Measurements from ENCODE around the gene LY6G6D.

The LY6G6D gene

DNA sequence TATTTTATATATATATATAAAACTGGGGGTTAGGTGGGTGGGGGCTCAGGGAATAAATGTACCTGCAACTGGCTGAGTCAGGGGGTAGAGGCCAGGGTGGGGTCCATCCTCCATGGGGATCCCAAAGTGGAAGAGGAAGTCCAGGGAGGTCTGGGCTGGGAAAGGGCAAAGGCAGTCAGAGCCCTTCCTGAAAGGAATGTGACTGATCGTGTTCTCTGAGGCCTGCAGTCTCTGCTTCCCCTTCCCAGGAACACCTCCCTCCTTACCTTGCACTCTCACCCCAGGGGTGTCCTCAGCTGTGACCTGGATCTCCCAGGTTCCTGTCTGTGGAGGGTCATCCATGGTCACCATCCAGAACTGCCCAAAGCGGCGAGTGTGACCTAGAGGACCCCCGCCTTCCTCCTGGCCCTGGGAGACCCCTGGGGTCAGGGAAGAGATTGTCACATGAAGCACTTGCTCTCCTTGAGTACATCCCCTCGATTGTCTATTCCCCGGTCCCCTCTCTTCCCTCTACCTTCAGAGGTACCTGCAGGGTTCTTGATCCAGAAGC is 52.0 kb downstream of the LY6G6D start:
- ATAC-seq: no peak
- TF ChIP-seq RARB (CRISPR knock-in tag; IDR thresholded peaks at IDR 0.05) (no peak), ZNF565 (CRISPR knock-in tag; conservative IDR thresholded peaks at IDR 0.05; ENCODE audit: low read depth) (no peak)
- TF ChIP-seq, protein P1, sequence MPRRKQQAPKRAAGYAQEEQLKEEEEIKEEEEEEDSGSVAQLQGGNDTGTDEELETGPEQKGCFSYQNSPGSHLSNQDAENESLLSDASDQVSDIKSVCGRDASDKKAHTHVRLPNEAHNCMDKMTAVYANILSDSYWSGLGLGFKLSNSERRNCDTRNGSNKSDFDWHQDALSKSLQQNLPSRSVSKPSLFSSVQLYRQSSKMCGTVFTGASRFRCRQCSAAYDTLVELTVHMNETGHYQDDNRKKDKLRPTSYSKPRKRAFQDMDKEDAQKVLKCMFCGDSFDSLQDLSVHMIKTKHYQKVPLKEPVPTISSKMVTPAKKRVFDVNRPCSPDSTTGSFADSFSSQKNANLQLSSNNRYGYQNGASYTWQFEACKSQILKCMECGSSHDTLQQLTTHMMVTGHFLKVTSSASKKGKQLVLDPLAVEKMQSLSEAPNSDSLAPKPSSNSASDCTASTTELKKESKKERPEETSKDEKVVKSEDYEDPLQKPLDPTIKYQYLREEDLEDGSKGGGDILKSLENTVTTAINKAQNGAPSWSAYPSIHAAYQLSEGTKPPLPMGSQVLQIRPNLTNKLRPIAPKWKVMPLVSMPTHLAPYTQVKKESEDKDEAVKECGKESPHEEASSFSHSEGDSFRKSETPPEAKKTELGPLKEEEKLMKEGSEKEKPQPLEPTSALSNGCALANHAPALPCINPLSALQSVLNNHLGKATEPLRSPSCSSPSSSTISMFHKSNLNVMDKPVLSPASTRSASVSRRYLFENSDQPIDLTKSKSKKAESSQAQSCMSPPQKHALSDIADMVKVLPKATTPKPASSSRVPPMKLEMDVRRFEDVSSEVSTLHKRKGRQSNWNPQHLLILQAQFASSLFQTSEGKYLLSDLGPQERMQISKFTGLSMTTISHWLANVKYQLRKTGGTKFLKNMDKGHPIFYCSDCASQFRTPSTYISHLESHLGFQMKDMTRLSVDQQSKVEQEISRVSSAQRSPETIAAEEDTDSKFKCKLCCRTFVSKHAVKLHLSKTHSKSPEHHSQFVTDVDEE (CRISPR knock-in tag; IDR thresholded peaks at IDR 0.05): no peak
- TF ChIP-seq, protein P2, sequence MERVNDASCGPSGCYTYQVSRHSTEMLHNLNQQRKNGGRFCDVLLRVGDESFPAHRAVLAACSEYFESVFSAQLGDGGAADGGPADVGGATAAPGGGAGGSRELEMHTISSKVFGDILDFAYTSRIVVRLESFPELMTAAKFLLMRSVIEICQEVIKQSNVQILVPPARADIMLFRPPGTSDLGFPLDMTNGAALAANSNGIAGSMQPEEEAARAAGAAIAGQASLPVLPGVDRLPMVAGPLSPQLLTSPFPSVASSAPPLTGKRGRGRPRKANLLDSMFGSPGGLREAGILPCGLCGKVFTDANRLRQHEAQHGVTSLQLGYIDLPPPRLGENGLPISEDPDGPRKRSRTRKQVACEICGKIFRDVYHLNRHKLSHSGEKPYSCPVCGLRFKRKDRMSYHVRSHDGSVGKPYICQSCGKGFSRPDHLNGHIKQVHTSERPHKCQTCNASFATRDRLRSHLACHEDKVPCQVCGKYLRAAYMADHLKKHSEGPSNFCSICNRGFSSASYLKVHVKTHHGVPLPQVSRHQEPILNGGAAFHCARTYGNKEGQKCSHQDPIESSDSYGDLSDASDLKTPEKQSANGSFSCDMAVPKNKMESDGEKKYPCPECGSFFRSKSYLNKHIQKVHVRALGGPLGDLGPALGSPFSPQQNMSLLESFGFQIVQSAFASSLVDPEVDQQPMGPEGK (CRISPR knock-in tag; IDR thresholded peaks at IDR 0.05; ENCODE audit: borderline replicate concordance): no peak
